Esophagus squamous epithelium (tissue), 5 donors: ENCODE results near the gene SIDT2. TPM values are rescaled to one million over a fixed set of nuclear protein-coding genes. Genes with fewer than 3 reads are reported as not detected.

Experiments used
- DNase-seq: peaks from one replicate; lab custom pipeline; 2025; lab: John Stamatoyannopoulos, UW
- H3K27ac ChIP-seq, 4 donors: fragments of 200-600 bp; sonication (generic); one replicate each; pipeline ENCODE4 v1.5.1; 2016 to 2019; ENCODE audit warnings: mild to moderate bottlenecking in 1 of 4
- H3K27me3 ChIP-seq, 4 donors: fragments of 200-600 bp; sonication (generic); 1 replicate in 3 of 4; 2 replicates in 1 of 4; pipeline versions ENCODE4 v1.5.1 to v1.6.0; 2017 to 2021; ENCODE audit warnings: antibody characterized with exemption in 1 of 4
- H3K36me3 ChIP-seq, 3 donors: fragments of 200-600 bp; sonication (generic); one replicate each; pipeline ENCODE4 v1.5.1; 2016 to 2019
- H3K4me1 ChIP-seq, 3 donors: fragments of 200-600 bp; sonication (generic); one replicate each; pipeline ENCODE4 v1.5.1; 2017 to 2019
- H3K4me3 ChIP-seq, 4 donors: fragments of 200-600 bp; sonication (generic); 1 replicate in 3 of 4; 2 replicates in 1 of 4; pipeline ENCODE4 v1.5.1; 2016 to 2019; ENCODE audit warnings: mild to moderate bottlenecking in 2 of 4, moderate library complexity in 1 of 4
- H3K9me3 ChIP-seq, 3 donors: fragments of 200-600 bp; sonication (generic); one replicate each; pipeline ENCODE4 v1.5.1; 2016 to 2019
- POLR2A ChIP-seq, 4 donors: fragments of 450-650 bp; IDR thresholded peaks; one replicate each; pipeline ENCODE4 v1.6.1; 2017; ENCODE audit warnings: antibody characterized with exemption in 4 of 4, mild to moderate bottlenecking in 4 of 4, moderate library complexity in 3 of 4
- WGBS, 2 donors: methylation state at CpG; one replicate each; pipeline ENCODE4 v1.1.5; 2018; 5-methylcytosine and 5-hydroxymethylcytosine counted together
- intact Hi-C: fragments of 100-400 bp; cut with DNase I; formaldehyde crosslinking; loops from one replicate; pipeline ENCODE4 v1.15.0; 2022
- total RNA-seq, 4 donors: library from RNA; depleted of rRNA; stranded (reverse); fragments of >200 nt; gene quantifications; one replicate each; pipeline ENCODE4 v1.1.0, GENCODE V29; 2016
- TF ChIP-seq, protein P1 (sequence below), 6 experiments: fragments of 450-650 bp in 4 of 6; fragments of 200-600 bp in 2 of 6; sonication (generic) in 2 of 6; IDR thresholded peaks; one replicate each; pipeline ENCODE4 v1.5.1; 2016 to 2019; ENCODE audit warnings: antibody characterized with exemption in 6 of 6, mild to moderate bottlenecking in 4 of 6, moderate library complexity in 4 of 6
- donor health status: DM: yes; HTN: yes; CAD: no.

SIDT2 gene
- total RNA-seq, 4 donors from 2014 or later: 6.9 to 20.0 (median 9.4) TPM

DNA sequence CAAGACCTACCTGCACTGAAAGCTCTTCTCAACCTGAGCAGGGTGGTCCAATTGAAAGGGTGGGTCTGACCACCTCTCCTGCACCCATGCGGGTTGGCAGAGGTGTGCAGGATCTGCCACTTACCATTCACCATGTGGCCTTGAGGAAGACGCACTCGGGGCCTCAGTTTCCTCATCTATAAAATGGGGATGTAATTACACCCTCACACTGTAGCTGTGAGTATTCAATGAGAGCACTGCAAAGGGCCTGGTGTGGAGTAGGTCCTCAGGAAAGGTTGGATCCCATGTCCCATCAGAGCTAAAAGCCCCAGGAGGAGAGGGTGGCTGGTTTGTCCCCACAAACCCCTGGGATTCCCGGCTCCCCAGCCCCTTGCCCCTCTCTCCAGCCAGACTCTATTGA lies 20.1 kb downstream of the SIDT2 start:
- WGBS, 2 donors: 82% methylated on average over 3 of the region's 4 CpGs; no CpG with 5 or more reads in 1 of the 2 donors
- Histone ChIP-seq H3K36me3 (peaks cover 0 to 32% (median 10%) of the 10 kb centered on the region in 3 donors), H3K4me3 (peak overlapping the region in 3 of 4 donors; percentile 50 to 66 (median 52))

DNA sequence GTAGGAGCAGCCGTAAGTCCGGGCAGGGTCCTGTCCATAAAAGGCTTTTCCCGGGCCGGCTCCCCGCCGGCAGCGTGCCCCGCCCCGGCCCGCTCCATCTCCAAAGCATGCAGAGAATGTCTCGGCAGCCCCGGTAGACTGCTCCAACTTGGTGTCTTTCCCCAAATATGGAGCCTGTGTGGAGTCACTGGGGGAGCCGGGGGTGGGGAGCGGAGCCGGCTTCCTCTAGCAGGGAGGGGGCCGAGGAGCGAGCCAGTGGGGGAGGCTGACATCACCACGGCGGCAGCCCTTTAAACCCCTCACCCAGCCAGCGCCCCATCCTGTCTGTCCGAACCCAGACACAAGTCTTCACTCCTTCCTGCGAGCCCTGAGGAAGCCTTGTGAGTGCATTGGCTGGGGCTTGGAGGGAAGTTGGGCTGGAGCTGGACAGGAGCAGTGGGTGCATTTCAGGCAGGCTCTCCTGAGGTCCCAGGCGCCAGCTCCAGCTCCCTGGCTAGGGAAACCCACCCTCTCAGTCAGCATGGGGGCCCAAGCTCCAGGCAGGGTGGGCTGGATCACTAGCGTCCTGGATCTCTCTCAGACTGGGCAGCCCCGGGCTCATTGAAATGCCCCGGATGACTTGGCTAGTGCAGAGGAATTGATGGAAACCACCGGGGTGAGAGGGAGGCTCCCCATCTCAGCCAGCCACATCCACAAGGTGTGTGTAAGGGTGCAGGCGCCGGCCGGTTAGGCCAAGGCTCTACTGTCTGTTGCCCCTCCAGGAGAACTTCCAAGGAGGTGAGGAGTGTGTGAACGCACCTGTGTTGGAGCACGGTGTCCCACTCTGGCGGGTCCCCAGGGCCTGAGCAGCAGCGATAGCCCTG lies 20.7 kb downstream of the SIDT2 start, which contains the start of gene TAGLN:
Gene TAGLN, plus strand, starts transcription at position 318 of the 863 bp plus-strand sequence. CDS start 3,644 bp downstream, outside the sequence.
- TF ChIP-seq, protein P1, sequence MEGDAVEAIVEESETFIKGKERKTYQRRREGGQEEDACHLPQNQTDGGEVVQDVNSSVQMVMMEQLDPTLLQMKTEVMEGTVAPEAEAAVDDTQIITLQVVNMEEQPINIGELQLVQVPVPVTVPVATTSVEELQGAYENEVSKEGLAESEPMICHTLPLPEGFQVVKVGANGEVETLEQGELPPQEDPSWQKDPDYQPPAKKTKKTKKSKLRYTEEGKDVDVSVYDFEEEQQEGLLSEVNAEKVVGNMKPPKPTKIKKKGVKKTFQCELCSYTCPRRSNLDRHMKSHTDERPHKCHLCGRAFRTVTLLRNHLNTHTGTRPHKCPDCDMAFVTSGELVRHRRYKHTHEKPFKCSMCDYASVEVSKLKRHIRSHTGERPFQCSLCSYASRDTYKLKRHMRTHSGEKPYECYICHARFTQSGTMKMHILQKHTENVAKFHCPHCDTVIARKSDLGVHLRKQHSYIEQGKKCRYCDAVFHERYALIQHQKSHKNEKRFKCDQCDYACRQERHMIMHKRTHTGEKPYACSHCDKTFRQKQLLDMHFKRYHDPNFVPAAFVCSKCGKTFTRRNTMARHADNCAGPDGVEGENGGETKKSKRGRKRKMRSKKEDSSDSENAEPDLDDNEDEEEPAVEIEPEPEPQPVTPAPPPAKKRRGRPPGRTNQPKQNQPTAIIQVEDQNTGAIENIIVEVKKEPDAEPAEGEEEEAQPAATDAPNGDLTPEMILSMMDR (IDR thresholded peaks at IDR 0.05): no peak
- TF ChIP-seq POLR2A (IDR thresholded peaks at IDR 0.05): peak in 2 of 4 donors; percentile 62 to 74
- Histone ChIP-seq H3K9me3 (no peaks in the 10 kb centered on the region), H3K4me1 (peaks cover 12 to 44% (median 14%) of the 10 kb centered on the region in 3 donors), H3K27me3 (no peaks in the 10 kb centered on the region), H3K4me3 (peak within 1 kb of the TSS; percentile 27 to 66 (median 51)), H3K36me3 (peaks cover 0 to 32% (median 10%) of the 10 kb centered on the region in 3 donors), H3K27ac (peak within 1 kb of the TSS; percentile 72 to 93 (median 88))
- WGBS, 2 donors: 33% methylated on average over 4 of the region's 34 CpGs; no CpG with 5 or more reads in 1 of the 2 donors
- no peak for DNase-seq
- intact Hi-C loops: no loop called here

More for the DNA sequence above, 20.1 kb downstream of the SIDT2 start:
- intact Hi-C loops: no loop called here
- Histone ChIP-seq H3K27me3 (no peaks in the 10 kb centered on the region), H3K27ac (peak overlapping the region; percentile 50 to 93 (median 88)), H3K9me3 (no peaks in the 10 kb centered on the region), H3K4me1 (peaks cover 12 to 38% (median 14%) of the 10 kb centered on the region in 3 donors)
- TF ChIP-seq, protein P1 (IDR thresholded peaks at IDR 0.05): no peak
- TF ChIP-seq POLR2A (IDR thresholded peaks at IDR 0.05): no peak
- no peak for DNase-seq

DNA sequence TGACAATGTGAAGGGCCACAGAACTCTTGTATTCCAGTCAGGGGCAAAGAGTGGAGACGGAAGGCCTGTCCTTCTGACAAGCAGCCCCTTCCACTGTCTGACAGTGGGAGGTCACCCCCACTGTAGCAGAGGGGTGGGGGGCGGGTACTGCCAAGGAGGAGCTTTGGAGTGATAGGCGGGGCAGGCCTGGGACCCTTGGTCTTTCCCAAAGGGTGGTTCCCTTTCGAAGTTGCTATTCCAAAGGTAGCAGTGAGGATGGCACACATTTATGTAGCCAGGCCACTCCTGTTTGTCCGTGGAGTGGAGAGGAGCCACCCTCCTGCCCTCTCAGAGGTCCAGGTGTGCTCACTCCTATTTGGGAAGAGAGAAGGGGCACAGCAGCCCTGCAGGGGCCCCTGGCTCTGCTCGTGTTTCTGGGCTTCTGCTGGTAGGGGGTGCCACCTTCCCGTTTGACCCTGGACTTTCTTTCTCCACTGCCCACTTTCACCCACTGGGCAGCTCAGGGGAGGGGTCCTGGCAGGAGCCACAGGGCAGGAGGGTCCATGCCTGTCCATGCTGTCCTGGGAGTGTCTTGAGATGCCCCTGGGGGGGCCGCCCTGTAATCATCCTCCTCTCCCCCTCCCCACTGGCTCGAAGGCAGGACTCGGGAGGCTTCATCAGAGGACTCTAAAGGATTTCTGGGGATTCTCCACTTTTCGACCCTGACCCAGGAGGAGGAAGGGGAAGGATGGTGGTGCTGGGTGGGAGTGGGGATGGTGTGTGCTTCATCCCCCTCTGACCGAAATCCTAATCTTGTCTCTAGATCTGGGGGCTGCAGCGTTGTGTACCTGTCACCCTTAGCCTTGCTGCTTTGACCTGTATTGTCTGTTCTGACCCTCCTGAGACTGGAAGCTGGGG lies 21.6 kb downstream of the SIDT2 start:
- Histone ChIP-seq H3K36me3 (peaks cover 0 to 37% (median 13%) of the 10 kb centered on the region in 3 donors), H3K9me3 (no peaks in the 10 kb centered on the region), H3K27ac (peak overlapping the region; percentile 72 to 93 (median 88)), H3K27me3 (no peaks in the 10 kb centered on the region), H3K4me3 (peak overlapping the region; percentile 27 to 66 (median 51)), H3K4me1 (peaks cover 12 to 53% (median 14%) of the 10 kb centered on the region in 3 donors)
- 0 to 47% methylated on average over 1 to 8 of the region's 13 CpGs for WGBS, 2 donors
- intact Hi-C loops: no loop called here
- TF ChIP-seq, protein P1 (IDR thresholded peaks at IDR 0.05): no peak
- peak in 1 of 4 donors; percentile 12 for TF ChIP-seq POLR2A (IDR thresholded peaks at IDR 0.05)
- no peak for DNase-seq

DNA sequence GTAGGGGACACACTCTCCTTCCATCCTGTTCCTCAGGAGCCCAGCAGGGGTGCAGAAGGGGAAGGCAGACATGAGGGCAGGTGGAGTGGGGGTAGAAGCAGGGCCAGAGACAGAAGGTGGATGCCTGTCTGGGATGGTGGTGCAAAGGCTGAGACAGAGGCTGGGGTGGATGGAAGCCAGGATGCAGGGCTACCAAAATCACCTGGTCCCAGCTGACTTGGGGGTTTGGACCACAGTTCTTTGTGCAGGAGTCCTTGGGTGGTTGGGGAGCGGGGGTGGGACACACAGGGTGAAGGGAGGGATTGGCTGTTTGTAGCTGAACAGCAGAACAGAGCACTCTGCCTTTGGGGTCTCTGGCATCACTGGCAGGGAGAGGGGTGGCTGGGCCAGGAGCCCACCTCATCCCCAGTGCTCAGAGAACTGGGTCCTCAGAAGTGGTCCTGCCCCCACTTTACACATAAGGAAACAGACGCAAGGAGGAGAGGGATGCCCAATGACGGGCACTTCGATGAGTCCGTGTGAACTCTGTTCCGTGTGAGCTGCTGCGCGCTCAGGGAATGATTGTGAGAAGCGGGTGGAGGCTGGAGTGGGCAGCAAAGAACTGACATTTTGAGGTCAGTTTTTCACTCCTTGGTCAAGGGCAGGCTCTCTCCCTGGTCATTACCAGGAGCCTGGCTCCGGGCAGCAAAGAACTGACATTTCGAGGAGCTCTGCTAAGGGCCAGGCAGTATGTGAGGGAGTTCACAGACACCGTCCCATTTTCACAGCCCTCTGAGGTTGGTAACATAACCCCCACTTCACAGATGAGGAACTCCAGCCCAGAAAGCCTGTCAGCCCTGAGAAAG lies 22.5 kb downstream of the SIDT2 start:
- no peak for DNase-seq
- no peaks in the 10 kb centered on the region for H3K27me3 ChIP-seq
- H3K27ac ChIP-seq: peak overlapping the region; percentile 72 to 93 (median 88)
- H3K4me1 ChIP-seq: peaks cover 12 to 58% (median 14%) of the 10 kb centered on the region in 3 donors
- intact Hi-C loops: no loop called here
- no peaks in the 10 kb centered on the region for H3K9me3 ChIP-seq
- peaks cover 0 to 36% (median 17%) of the 10 kb centered on the region in 3 donors for H3K36me3 ChIP-seq
- TF ChIP-seq, protein P1 (IDR thresholded peaks at IDR 0.05): no peak
- no peak for TF ChIP-seq POLR2A (IDR thresholded peaks at IDR 0.05)
- H3K4me3 ChIP-seq: peak overlapping the region; percentile 27 to 66 (median 51)
- WGBS, 2 donors: 94 to 100% methylated on average over 3 to 8 of the region's 12 CpGs
